WTC11 (cell line): ENCODE results near the gene LNX1. TPM values are rescaled to one million over a fixed set of nuclear protein-coding genes. Genes with fewer than 3 reads are reported as not detected.

Source experiments
- ATAC-seq: fragments of 200-7000 bp; cut with Tn5 transposase; 2 replicates; pipeline ENCODE4 v1.10.0; 2021; ENCODE audit warnings: mild to moderate bottlenecking, moderate library complexity
- CTCF ChIA-PET: fragments of 300-600 bp; sonication (Branson Sonifier 250); formaldehyde crosslinking; loops from one replicate; lab custom pipeline; 2021; ENCODE audit warnings: antibody characterized with exemption; lab: Charles Lee
- POLR2A ChIA-PET: fragments of 350-600 bp; sonication (Branson Sonifier 250); formaldehyde crosslinking; loops from one replicate; lab custom pipeline; 2021; ENCODE audit warnings: antibody characterized with exemption; lab: Charles Lee
- DNase-seq: peaks from one replicate; pipeline ENCODE4 v3.0.0; 2021; ENCODE audit warnings: low spot score
- H3K27ac Mint-ChIP-seq: 2 replicates; pipeline ENCODE4 v1.8.0; 2021; ENCODE audit warnings: mixed read lengths
- H3K27me3 Mint-ChIP-seq: 2 replicates; pipeline ENCODE4 v1.8.0; 2021; ENCODE audit warnings: low read depth, mild to moderate bottlenecking, moderate library complexity, mixed read lengths
- H3K36me3 Mint-ChIP-seq: 2 replicates; pipeline ENCODE4 v1.8.0; 2021; ENCODE audit warnings: mixed read lengths
- H3K4me1 Mint-ChIP-seq: 2 replicates; pipeline ENCODE4 v1.8.0; 2022; ENCODE audit warnings: mixed read lengths
- H3K4me3 Mint-ChIP-seq: 2 replicates; pipeline ENCODE4 v1.8.0; 2021; ENCODE audit warnings: mild to moderate bottlenecking, moderate library complexity, mixed read lengths
- H3K9me3 Mint-ChIP-seq: 2 replicates; pipeline ENCODE4 v1.8.0; 2021; ENCODE audit warnings: mixed read lengths
- CBFB ChIP-seq: sonication (generic); formaldehyde crosslinking; IDR thresholded peaks from 2 replicates; pipeline ENCODE4 v1.8.1; 2022; ENCODE audit warnings: mild to moderate bottlenecking, low read depth, missing genetic modification reagents
- CREB1 ChIP-seq: sonication (generic); formaldehyde crosslinking; IDR thresholded peaks from 2 replicates; pipeline ENCODE4 v1.8.0; 2023; ENCODE audit warnings: mild to moderate bottlenecking, missing genetic modification reagents
- ELF4 ChIP-seq: sonication (generic); formaldehyde crosslinking; IDR thresholded peaks from 2 replicates; pipeline ENCODE4 v1.8.1; 2022; ENCODE audit warnings: low read depth, mild to moderate bottlenecking, moderate library complexity, missing genetic modification reagents
- FOXJ3 ChIP-seq: sonication (generic); formaldehyde crosslinking; IDR thresholded peaks from 2 replicates; pipeline ENCODE4 v1.9.0; 2021; ENCODE audit warnings: missing genetic modification reagents, mild to moderate bottlenecking, borderline replicate concordance
- FOXK1 ChIP-seq: sonication (generic); formaldehyde crosslinking; IDR thresholded peaks from 2 replicates; pipeline ENCODE4 v1.8.0; 2022; ENCODE audit warnings: mild to moderate bottlenecking, moderate library complexity, missing genetic modification reagents
- IRF2 ChIP-seq: sonication (generic); formaldehyde crosslinking; IDR thresholded peaks from 2 replicates; pipeline ENCODE4 v1.8.0; 2022; ENCODE audit warnings: low read depth, missing genetic modification reagents, borderline replicate concordance
- NR1H2 ChIP-seq: sonication (generic); formaldehyde crosslinking; IDR thresholded peaks from 2 replicates; pipeline ENCODE4 v1.9.0; 2021; ENCODE audit warnings: mild to moderate bottlenecking, moderate library complexity, missing genetic modification reagents
- SOX15 ChIP-seq: fragments of 250-450 bp; sonication (Bioruptor Pico); IDR thresholded peaks from 2 replicates; pipeline ENCODE4 v1.9.0; 2021; ENCODE audit warnings: mild to moderate bottlenecking
- ZBTB21 ChIP-seq: sonication (generic); formaldehyde crosslinking; IDR thresholded peaks from 2 replicates; pipeline ENCODE4 v1.8.1; 2023; ENCODE audit warnings: mild to moderate bottlenecking, missing genetic modification reagents, borderline replicate concordance
- ZNF317 ChIP-seq: sonication (generic); formaldehyde crosslinking; IDR thresholded peaks from 2 replicates; pipeline ENCODE4 v1.8.1; 2023; ENCODE audit warnings: low read depth, mild to moderate bottlenecking, moderate library complexity, missing genetic modification reagents, borderline replicate concordance
- ZNF425 ChIP-seq: fragments of 250-450 bp; sonication (Bioruptor Pico); conservative IDR thresholded peaks from 2 replicates; pipeline ENCODE4 v1.9.0; 2021; ENCODE audit warnings: mild to moderate bottlenecking
- total RNA-seq: library from RNA; stranded (reverse); gene quantifications from 3 replicates; pipeline ENCODE4 v1.2.3, GENCODE V29; 2021
- TF ChIP-seq, protein P1 (sequence below): sonication (generic); formaldehyde crosslinking; IDR thresholded peaks from 2 replicates; pipeline ENCODE4 v1.8.0; 2023; ENCODE audit warnings: missing genetic modification reagents, mild to moderate bottlenecking, borderline replicate concordance
- TF ChIP-seq, protein P2 (sequence below): fragments of 200-600 bp; IDR thresholded peaks from 2 replicates; pipeline ENCODE4 v1.8.0; 2022; ENCODE audit warnings: antibody characterized with exemption
- TF ChIP-seq, protein P3 (sequence below): sonication (generic); formaldehyde crosslinking; IDR thresholded peaks from 2 replicates; pipeline ENCODE4 v1.8.0; 2022; ENCODE audit warnings: mild to moderate bottlenecking, missing genetic modification reagents
- TF ChIP-seq, protein P4 (sequence below): sonication (generic); formaldehyde crosslinking; IDR thresholded peaks from 2 replicates; pipeline ENCODE4 v1.8.1; 2023; ENCODE audit warnings: mild to moderate bottlenecking, missing genetic modification reagents, moderate library complexity
- TF ChIP-seq, protein P5 (sequence below): sonication (generic); formaldehyde crosslinking; IDR thresholded peaks from 2 replicates; pipeline ENCODE4 v1.8.0; 2022; ENCODE audit warnings: mild to moderate bottlenecking, missing genetic modification reagents
- TF ChIP-seq, protein P6 (sequence below): sonication (generic); formaldehyde crosslinking; IDR thresholded peaks from 2 replicates; pipeline ENCODE4 v1.8.0; 2023; ENCODE audit warnings: missing genetic modification reagents

Gene LNX1
- total RNA-seq, 1 experiment from 2014 or later: 5.9 TPM

GRCh38 chr4:53618321-53618720 lies 27.0 kb upstream of the LNX1 start:
- CTCF ChIA-PET: interaction anchor here (0.7 to 1.5 kb wide), 3 partner anchors 8 to 614 kb away, joined by 3 to 4 read pairs (median 3); no protein-coding TSS in a partner anchor
- Mint-ChIP-seq H3K9me3 (peaks cover 3% of the 10 kb centered on the region), H3K4me1 (peaks cover 6% of the 10 kb centered on the region), H3K36me3 (no peaks in the 10 kb centered on the region), H3K27ac (no peak overlapping the region), H3K4me3 (no peak overlapping the region), H3K27me3 (no peaks in the 10 kb centered on the region)
- TF ChIP-seq SOX15 (CRISPR knock-in tag) (no peak), FOXJ3 (CRISPR knock-in tag) (no peak), ZNF317 (CRISPR knock-in tag) (no peak)
- ATAC-seq (no peak), DNase-seq (no peak)
- POLR2A ChIA-PET: no interaction called here

DNA sequence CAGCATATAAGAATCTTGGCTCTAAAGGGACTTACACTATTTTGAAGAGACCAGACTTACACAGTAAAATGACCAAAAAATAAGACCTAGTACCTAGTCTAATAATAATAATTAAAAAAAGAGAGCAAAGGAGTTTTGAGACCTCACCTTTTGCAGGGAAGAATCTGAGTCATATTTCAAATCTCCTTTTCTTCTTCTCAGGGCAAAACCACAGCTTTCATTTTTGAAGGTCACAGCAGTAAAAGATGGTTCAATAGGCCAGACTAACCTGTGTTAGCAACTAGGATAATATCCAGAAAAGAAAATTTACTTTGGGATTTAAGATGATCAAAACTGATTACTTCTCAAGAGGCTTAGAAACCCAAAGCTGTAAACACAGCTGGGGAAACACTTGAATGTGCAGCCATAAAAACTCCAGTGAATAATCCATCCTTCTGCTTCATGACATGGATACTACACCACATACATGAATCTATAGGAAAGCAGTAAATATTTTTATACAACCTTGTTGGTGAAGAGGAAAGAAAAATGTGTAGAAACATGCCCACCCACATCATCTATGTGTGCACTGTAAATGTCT lies 25.9 kb upstream of the LNX1 start:
- ATAC-seq: no peak
- no peaks in the 10 kb centered on the region for H3K27me3 Mint-ChIP-seq
- H3K9me3 Mint-ChIP-seq: peaks cover 8% of the 10 kb centered on the region
- peaks cover 6% of the 10 kb centered on the region for H3K4me1 Mint-ChIP-seq
- CTCF ChIA-PET: interaction anchor here (1.5 kb wide), 1 partner anchor 615 kb away, joined by 4 read pairs; no protein-coding TSS in a partner anchor
- H3K36me3 Mint-ChIP-seq: no peaks in the 10 kb centered on the region
- DNase-seq: no peak
- no peak overlapping the region for H3K27ac Mint-ChIP-seq
- H3K4me3 Mint-ChIP-seq: no peak overlapping the region
- POLR2A ChIA-PET: no interaction called here
- TF ChIP-seq, protein P1, sequence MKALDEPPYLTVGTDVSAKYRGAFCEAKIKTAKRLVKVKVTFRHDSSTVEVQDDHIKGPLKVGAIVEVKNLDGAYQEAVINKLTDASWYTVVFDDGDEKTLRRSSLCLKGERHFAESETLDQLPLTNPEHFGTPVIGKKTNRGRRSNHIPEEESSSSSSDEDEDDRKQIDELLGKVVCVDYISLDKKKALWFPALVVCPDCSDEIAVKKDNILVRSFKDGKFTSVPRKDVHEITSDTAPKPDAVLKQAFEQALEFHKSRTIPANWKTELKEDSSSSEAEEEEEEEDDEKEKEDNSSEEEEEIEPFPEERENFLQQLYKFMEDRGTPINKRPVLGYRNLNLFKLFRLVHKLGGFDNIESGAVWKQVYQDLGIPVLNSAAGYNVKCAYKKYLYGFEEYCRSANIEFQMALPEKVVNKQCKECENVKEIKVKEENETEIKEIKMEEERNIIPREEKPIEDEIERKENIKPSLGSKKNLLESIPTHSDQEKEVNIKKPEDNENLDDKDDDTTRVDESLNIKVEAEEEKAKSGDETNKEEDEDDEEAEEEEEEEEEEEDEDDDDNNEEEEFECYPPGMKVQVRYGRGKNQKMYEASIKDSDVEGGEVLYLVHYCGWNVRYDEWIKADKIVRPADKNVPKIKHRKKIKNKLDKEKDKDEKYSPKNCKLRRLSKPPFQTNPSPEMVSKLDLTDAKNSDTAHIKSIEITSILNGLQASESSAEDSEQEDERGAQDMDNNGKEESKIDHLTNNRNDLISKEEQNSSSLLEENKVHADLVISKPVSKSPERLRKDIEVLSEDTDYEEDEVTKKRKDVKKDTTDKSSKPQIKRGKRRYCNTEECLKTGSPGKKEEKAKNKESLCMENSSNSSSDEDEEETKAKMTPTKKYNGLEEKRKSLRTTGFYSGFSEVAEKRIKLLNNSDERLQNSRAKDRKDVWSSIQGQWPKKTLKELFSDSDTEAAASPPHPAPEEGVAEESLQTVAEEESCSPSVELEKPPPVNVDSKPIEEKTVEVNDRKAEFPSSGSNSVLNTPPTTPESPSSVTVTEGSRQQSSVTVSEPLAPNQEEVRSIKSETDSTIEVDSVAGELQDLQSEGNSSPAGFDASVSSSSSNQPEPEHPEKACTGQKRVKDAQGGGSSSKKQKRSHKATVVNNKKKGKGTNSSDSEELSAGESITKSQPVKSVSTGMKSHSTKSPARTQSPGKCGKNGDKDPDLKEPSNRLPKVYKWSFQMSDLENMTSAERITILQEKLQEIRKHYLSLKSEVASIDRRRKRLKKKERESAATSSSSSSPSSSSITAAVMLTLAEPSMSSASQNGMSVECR (CRISPR knock-in tag): no peak
- TF ChIP-seq, protein P2, sequence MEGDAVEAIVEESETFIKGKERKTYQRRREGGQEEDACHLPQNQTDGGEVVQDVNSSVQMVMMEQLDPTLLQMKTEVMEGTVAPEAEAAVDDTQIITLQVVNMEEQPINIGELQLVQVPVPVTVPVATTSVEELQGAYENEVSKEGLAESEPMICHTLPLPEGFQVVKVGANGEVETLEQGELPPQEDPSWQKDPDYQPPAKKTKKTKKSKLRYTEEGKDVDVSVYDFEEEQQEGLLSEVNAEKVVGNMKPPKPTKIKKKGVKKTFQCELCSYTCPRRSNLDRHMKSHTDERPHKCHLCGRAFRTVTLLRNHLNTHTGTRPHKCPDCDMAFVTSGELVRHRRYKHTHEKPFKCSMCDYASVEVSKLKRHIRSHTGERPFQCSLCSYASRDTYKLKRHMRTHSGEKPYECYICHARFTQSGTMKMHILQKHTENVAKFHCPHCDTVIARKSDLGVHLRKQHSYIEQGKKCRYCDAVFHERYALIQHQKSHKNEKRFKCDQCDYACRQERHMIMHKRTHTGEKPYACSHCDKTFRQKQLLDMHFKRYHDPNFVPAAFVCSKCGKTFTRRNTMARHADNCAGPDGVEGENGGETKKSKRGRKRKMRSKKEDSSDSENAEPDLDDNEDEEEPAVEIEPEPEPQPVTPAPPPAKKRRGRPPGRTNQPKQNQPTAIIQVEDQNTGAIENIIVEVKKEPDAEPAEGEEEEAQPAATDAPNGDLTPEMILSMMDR: no peak
- TF ChIP-seq CREB1 (no peak), NR1H2 (no peak), CBFB (CRISPR knock-in tag) (no peak), ZNF425 (CRISPR knock-in tag) (no peak), IRF2 (no peak), ELF4 (CRISPR knock-in tag) (no peak), ZBTB21 (CRISPR knock-in tag) (no peak), FOXK1 (no peak)
- TF ChIP-seq, protein P3, sequence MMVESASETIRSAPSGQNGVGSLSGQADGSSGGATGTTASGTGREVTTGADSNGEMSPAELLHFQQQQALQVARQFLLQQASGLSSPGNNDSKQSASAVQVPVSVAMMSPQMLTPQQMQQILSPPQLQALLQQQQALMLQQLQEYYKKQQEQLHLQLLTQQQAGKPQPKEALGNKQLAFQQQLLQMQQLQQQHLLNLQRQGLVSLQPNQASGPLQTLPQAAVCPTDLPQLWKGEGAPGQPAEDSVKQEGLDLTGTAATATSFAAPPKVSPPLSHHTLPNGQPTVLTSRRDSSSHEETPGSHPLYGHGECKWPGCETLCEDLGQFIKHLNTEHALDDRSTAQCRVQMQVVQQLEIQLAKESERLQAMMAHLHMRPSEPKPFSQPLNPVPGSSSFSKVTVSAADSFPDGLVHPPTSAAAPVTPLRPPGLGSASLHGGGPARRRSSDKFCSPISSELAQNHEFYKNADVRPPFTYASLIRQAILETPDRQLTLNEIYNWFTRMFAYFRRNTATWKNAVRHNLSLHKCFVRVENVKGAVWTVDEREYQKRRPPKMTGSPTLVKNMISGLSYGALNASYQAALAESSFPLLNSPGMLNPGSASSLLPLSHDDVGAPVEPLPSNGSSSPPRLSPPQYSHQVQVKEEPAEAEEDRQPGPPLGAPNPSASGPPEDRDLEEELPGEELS (CRISPR knock-in tag): no peak
- TF ChIP-seq, protein P4, sequence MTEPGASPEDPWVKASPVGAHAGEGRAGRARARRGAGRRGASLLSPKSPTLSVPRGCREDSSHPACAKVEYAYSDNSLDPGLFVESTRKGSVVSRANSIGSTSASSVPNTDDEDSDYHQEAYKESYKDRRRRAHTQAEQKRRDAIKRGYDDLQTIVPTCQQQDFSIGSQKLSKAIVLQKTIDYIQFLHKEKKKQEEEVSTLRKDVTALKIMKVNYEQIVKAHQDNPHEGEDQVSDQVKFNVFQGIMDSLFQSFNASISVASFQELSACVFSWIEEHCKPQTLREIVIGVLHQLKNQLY: no peak
- TF ChIP-seq, protein P5, sequence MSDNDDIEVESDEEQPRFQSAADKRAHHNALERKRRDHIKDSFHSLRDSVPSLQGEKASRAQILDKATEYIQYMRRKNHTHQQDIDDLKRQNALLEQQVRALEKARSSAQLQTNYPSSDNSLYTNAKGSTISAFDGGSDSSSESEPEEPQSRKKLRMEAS (CRISPR knock-in tag): no peak
- TF ChIP-seq, protein P6, sequence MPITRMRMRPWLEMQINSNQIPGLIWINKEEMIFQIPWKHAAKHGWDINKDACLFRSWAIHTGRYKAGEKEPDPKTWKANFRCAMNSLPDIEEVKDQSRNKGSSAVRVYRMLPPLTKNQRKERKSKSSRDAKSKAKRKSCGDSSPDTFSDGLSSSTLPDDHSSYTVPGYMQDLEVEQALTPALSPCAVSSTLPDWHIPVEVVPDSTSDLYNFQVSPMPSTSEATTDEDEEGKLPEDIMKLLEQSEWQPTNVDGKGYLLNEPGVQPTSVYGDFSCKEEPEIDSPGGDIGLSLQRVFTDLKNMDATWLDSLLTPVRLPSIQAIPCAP (CRISPR knock-in tag): no peak
